ENCODE results near the gene XCR1. TPM values are rescaled to one million over a fixed set of nuclear protein-coding genes. Genes with fewer than 3 reads are reported as not detected.

The XCR1 gene, protein sequence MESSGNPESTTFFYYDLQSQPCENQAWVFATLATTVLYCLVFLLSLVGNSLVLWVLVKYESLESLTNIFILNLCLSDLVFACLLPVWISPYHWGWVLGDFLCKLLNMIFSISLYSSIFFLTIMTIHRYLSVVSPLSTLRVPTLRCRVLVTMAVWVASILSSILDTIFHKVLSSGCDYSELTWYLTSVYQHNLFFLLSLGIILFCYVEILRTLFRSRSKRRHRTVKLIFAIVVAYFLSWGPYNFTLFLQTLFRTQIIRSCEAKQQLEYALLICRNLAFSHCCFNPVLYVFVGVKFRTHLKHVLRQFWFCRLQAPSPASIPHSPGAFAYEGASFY
- not detected in 5 replicates for total RNA-seq (2022; extraction: Qiagen RNA extraction; ENCODE audit: low read depth)

DNA sequence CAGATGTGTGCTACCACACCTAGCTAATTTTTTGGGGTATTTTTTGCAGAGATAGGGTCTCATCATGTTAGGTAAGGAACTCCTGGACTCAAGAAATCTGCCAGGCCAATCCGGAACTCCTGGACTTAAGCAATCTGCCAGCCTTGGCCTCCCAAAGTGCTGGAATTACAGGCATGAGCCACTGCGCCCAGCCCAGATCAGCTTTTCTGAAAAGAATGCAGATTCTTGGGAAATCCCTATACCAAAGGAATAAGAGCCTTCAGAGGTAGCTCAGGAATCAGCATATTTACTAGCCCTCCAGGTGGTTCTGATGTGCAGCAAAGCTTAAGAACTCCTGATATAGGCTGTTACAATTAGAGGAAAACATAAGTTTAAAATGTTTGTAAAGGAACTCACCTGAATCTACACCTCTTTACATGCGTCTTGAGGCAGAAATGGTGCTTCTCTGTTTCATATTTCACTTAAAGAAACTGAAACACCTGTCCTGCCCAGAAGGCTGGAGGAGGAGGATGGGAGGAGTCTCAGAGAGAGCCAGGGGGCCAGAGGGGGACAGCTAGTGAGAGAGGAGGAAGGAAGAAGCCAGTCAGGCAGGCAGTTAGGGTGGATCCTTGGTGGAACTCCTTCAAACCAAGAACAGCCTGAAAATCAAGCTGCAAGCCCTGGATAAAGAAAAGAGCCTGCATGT is at the start of gene XCR1:
Gene XCR1 (minus strand): TSS at position 463 of the 685 bp plus-strand sequence. CDS start 5,536 bp downstream, outside the sequence.

DNA sequence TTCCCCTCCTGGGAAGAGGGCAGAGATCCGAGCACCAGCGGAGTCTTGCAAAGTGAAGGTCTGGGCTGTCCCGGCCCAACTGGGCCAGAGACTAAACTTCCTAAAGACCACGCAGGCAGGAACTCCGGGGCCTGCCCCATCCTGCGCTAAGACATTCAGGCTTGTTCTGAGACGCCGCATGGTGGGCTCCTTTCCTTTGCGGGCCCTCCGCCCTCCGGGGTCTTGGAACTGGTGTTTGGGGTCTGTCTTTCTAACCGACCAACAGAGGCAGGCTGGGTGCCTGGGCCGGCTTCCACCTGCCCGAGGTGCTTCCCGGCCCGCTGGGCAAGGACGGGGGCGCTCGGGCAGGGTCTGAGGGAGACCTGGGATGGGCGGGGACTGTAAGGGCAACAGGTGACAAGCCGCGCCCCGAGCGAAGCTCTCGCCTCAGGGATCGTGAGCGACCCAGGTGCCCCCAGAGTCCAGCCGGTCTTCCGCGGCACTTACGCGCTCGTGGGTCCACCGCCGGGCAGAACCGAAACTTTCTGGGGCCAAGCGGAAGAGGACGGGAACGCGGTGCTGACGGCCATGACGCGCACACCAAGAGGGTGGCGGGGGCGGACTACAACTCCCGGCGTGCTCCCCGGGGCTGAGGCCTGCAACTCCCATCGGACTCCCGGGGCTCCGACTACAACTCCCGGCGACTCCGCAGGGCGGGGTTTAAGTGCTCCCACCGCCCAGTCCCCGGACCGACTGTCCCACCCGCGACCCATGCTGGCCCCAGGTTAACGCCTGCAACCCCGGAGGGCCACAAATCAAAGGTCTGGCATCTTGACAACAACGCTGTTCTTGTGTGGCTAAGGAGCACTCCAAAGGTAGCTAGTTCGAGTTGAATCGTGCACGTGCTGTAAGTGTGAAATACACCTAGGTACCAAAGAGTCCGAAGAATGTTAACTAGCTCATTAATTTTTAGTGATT is 31.8 kb downstream of the XCR1 start, which contains the start of gene FYCO1:
Gene FYCO1 (minus strand): TSS at position 589 of the 957 bp plus-strand sequence. CDS start 10,914 bp downstream, outside the sequence.

Other genes starting within 250 kb of the XCR1 start
- 0.02 to 0.05 TPM in 2 of 5 replicates, not detected in the others for gene SLC6A20, start 230.9 kb downstream of the XCR1 start, total RNA-seq (2022; extraction: Qiagen RNA extraction; ENCODE audit: low read depth)
- gene LZTFL1, start 185.4 kb downstream of the XCR1 start, total RNA-seq (2022; extraction: Qiagen RNA extraction; ENCODE audit: low read depth): 13.6 to 18.6 TPM (median 16.3 TPM) in 5 replicates
- gene CCR9, start 140.9 kb downstream of the XCR1 start, total RNA-seq (2022; extraction: Qiagen RNA extraction; ENCODE audit: low read depth): not detected in 5 replicates
- not detected in 5 replicates for gene CXCR6, start 84.0 kb downstream of the XCR1 start, total RNA-seq (2022; extraction: Qiagen RNA extraction; ENCODE audit: low read depth)
- 4.3 to 6.6 TPM (median 5.3 TPM) in 5 replicates for gene FYCO1, start 31.7 kb downstream of the XCR1 start, total RNA-seq (2022; extraction: Qiagen RNA extraction; ENCODE audit: low read depth)
- gene CCR1, start 180.8 kb upstream of the XCR1 start, total RNA-seq (2022; extraction: Qiagen RNA extraction; ENCODE audit: low read depth): not detected in 5 replicates
- not detected in 5 replicates for gene CCR3, start 215.0 kb upstream of the XCR1 start, total RNA-seq (2022; extraction: Qiagen RNA extraction; ENCODE audit: low read depth)